Neural progenitor cell (in vitro differentiated cells): Measurements from ENCODE around the gene ARMC9.

ENCODE experiments used
- EZH2 ChIP-seq: fragments of 200-600 bp; sonication (generic); IDR thresholded peaks from 2 replicates; pipeline ENCODE4 v1.6.1; 2017; ENCODE audit warnings: antibody characterized with exemption, mild to moderate bottlenecking, moderate library complexity
- EZH2phosphoT487 ChIP-seq: fragments of 200-600 bp; sonication (generic); IDR thresholded peaks from 2 replicates; pipeline ENCODE4 v1.6.1; 2017; ENCODE audit warnings: antibody characterized with exemption
- TF ChIP-seq, protein P1 (sequence below): fragments of 200-600 bp; sonication (generic); IDR thresholded peaks from 2 replicates; pipeline ENCODE4 v1.5.1; 2017; ENCODE audit warnings: antibody characterized with exemption, mild to moderate bottlenecking

DNA sequence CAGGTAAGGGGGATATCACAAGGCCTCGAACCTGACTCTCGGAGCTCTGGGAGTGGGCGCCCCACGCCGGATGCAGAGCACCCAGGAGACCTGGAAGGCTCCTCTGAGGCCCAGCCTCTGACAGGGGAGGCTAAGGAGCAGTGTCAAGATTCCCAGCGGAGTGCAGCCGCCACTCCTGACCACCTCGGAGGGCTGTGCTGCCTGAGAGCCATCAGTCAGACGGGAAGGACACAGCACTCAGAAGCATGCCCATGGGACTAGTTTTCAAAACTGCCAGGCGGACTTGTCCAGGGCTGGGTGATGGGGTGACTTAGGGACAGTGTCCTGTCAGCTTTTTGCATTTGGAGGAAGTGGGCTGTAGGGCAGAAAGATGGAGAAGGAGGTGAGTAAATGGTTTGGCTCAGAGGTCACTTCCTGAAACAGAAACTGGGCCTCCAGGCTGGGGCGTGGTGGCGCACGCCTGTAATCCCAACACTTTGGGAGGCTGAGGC, 162.5 kb downstream of the ARMC9 start:
- TF ChIP-seq, protein P1, sequence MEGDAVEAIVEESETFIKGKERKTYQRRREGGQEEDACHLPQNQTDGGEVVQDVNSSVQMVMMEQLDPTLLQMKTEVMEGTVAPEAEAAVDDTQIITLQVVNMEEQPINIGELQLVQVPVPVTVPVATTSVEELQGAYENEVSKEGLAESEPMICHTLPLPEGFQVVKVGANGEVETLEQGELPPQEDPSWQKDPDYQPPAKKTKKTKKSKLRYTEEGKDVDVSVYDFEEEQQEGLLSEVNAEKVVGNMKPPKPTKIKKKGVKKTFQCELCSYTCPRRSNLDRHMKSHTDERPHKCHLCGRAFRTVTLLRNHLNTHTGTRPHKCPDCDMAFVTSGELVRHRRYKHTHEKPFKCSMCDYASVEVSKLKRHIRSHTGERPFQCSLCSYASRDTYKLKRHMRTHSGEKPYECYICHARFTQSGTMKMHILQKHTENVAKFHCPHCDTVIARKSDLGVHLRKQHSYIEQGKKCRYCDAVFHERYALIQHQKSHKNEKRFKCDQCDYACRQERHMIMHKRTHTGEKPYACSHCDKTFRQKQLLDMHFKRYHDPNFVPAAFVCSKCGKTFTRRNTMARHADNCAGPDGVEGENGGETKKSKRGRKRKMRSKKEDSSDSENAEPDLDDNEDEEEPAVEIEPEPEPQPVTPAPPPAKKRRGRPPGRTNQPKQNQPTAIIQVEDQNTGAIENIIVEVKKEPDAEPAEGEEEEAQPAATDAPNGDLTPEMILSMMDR: no peak
- TF ChIP-seq EZH2 (no peak), EZH2phosphoT487 (no peak)
